H1 (cell line): ENCODE results near the gene GALNT9. TPM values are rescaled to one million over a fixed set of nuclear protein-coding genes. Genes with fewer than 3 reads are reported as not detected.

Experiments
- polyA plus RNA-seq, 7 experiments: library from polyadenylated mRNA; depleted of rRNA in 3 of 7; stranded (reverse) in 5 of 7; unstranded in 2 of 7; fragments of >200 nt in 5 of 7; fragments of 200-250 nt in 2 of 7; gene quantifications; 1 replicate in 5 of 7; 2 replicates in 1 of 7; 4 replicates in 1 of 7; pipeline versions ENCODE4 v1.2.1 to v1.2.3, GENCODE V29; 2011 to 2013; ENCODE audit warnings: missing spikeins in 2 of 7, mixed read lengths in 2 of 7
- total RNA-seq: library from RNA; stranded (reverse); fragmentation: NEBNext Ultra II Directional; extraction: Animal tissue kit (Norgen Biotek cat#: 25700); gene quantifications from 2 replicates; pipeline ENCODE4 v1.2.1, GENCODE V29; 2021
- TF ChIP-seq, protein P1 (sequence below): IDR thresholded peaks from 2 replicates; pipeline ENCODE4 v1.6.1; 2012; ENCODE audit warnings: low read length, inconsistent platforms

GALNT9 gene
- total and polyA plus RNA-seq, 2 of the 8 experiments (the other 6 are each of a cell fraction or from before 2014, with no cell fraction given), result 2.0 to 3.6 TPM

DNA sequence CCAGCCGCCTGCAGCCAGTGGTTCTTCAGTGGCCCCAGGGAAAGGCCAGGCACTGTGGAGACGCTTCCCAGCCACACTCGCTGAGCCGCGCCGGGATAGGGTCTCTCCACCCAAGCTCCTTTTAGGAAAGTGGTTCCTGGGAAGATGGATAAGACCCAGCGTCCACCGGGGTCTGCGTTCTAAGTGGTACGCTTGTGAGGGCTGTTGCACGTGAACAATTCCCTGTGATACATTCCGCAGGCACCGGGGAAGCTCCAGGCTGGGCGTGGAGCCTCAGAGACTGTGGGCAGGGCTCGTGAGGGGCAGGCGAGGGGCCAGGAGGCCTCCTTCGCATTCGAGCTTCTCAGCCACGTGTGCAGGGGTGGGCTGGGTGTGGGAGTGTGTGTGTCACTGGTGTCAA lies 48.4 kb downstream of the GALNT9 start (continued):
- TF ChIP-seq, protein P1, sequence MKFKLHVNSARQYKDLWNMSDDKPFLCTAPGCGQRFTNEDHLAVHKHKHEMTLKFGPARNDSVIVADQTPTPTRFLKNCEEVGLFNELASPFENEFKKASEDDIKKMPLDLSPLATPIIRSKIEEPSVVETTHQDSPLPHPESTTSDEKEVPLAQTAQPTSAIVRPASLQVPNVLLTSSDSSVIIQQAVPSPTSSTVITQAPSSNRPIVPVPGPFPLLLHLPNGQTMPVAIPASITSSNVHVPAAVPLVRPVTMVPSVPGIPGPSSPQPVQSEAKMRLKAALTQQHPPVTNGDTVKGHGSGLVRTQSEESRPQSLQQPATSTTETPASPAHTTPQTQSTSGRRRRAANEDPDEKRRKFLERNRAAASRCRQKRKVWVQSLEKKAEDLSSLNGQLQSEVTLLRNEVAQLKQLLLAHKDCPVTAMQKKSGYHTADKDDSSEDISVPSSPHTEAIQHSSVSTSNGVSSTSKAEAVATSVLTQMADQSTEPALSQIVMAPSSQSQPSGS, result no peak
- TF ChIP-seq, all 59 proteins: peak for 0
